HepG2 (cell line): ENCODE results near the gene PTGER4.

Experiments used
- CEBPB ChIP-seq: IDR thresholded peaks from 2 replicates; pipeline ENCODE4 v1.6.1; 2011; ENCODE audit warnings: low read depth, low read length, improper control_type of control experiment, borderline replicate concordance
- CTCF ChIP-seq: sonication (generic); formaldehyde crosslinking; IDR thresholded peaks from 2 replicates; pipeline ENCODE4 v1.5.0; 2020; ENCODE audit warnings: mild to moderate bottlenecking, missing genetic modification reagents, moderate library complexity
- FLYWCH1 ChIP-seq: sonication (generic); formaldehyde crosslinking; IDR thresholded peaks from 2 replicates; pipeline ENCODE4 v1.8.1; 2023; ENCODE audit warnings: mild to moderate bottlenecking, missing genetic modification reagents
- SRF ChIP-seq: IDR thresholded peaks from 2 replicates; pipeline ENCODE4 v1.6.1; 2011; ENCODE audit warnings: mild to moderate bottlenecking, low read depth, low read length, moderate library complexity
- TARDBP ChIP-seq: sonication (generic); formaldehyde crosslinking; IDR thresholded peaks from 2 replicates; pipeline ENCODE4 v1.8.0; 2022; ENCODE audit warnings: mild to moderate bottlenecking, missing genetic modification reagents
- ZBTB33 ChIP-seq: sonication (generic); formaldehyde crosslinking; IDR thresholded peaks from 2 replicates; pipeline ENCODE4 v1.4.0; 2020; ENCODE audit warnings: missing genetic modification reagents
- ZNF17 ChIP-seq: sonication (generic); formaldehyde crosslinking; IDR thresholded peaks from 2 replicates; pipeline ENCODE4 v1.5.0; 2020; ENCODE audit warnings: mild to moderate bottlenecking, missing genetic modification reagents
- ZNF607 ChIP-seq: sonication (generic); formaldehyde crosslinking; IDR thresholded peaks from 2 replicates; pipeline ENCODE4 v1.5.1; 2020; ENCODE audit warnings: missing genetic modification reagents, mild to moderate bottlenecking, borderline replicate concordance
- TF ChIP-seq, protein P1 (sequence below): sonication (generic); formaldehyde crosslinking; IDR thresholded peaks from 2 replicates; pipeline ENCODE4 v1.4.0; 2020; ENCODE audit warnings: missing genetic modification reagents, mild to moderate bottlenecking, borderline replicate concordance
- TF ChIP-seq, protein P2 (sequence below): sonication (generic); formaldehyde crosslinking; IDR thresholded peaks from 2 replicates; pipeline ENCODE4 v1.5.0; 2020; ENCODE audit warnings: missing genetic modification reagents

DNA sequence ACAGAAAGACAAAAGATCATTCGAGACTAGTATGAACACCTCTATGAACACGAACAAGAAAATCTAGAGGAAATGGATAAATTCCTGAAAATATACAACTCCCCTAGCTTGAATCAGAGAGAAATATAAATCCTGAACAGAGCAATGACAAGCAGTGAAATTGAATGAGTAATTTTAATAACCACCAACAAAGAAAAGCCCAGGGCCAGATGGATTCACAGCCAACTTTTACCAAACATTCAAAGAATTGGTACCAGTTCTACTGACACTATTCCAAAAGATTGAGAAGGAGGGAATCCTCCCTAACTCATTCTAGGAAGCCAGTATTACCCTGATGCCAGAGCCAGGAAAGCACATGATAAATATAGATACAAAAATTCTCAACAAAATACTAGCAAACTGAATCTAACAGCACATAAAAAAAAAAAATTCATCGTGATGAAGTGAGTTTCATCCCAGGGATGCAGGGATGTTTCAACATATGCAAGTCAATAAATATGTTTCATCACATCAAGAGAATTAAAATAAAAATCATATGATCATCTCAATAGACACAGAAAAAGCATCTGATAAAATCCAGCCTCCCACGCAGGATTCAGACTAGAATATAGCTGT lies 25.2 kb upstream of the PTGER4 start:
- TF ChIP-seq, protein P1, sequence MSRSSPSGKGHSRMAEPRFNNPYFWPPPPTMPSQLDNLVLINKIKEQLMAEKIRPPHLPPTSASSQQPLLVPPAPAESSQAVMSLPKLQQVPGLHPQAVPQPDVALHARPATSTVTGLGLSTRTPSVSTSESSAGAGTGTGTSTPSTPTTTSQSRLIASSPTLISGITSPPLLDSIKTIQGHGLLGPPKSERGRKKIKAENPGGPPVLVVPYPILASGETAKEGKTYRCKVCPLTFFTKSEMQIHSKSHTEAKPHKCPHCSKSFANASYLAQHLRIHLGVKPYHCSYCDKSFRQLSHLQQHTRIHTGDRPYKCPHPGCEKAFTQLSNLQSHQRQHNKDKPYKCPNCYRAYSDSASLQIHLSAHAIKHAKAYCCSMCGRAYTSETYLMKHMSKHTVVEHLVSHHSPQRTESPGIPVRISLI (CRISPR knock-in tag) = no peak
- TF ChIP-seq ZNF607 (CRISPR knock-in tag) (no peak), CTCF (CRISPR knock-in tag) (no peak), ZBTB33 (CRISPR knock-in tag) (no peak), TARDBP (CRISPR knock-in tag) (no peak), SRF (no peak), ZNF17 (CRISPR knock-in tag) (no peak), FLYWCH1 (CRISPR knock-in tag) (no peak), CEBPB (no peak)
- TF ChIP-seq, protein P2, sequence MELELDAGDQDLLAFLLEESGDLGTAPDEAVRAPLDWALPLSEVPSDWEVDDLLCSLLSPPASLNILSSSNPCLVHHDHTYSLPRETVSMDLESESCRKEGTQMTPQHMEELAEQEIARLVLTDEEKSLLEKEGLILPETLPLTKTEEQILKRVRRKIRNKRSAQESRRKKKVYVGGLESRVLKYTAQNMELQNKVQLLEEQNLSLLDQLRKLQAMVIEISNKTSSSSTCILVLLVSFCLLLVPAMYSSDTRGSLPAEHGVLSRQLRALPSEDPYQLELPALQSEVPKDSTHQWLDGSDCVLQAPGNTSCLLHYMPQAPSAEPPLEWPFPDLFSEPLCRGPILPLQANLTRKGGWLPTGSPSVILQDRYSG = no peak
